Omental fat pad (tissue), 4 donors: Measurements from ENCODE around the gene FAM111A. TPM values are rescaled to one million over a fixed set of nuclear protein-coding genes. Genes with fewer than 3 reads are reported as not detected.

ENCODE experiments used
- ATAC-seq: fragments of 150-250 bp; one replicate; pipeline ENCODE4 v1.9.1; 2016; ENCODE audit warnings: mild to moderate bottlenecking, moderate library complexity; ENCODE audit not compliant: low FRiP score
- DNase-seq: peaks from one replicate; pipeline ENCODE4 v3.0.0-alpha.2; 2019; ENCODE audit warnings: low spot score
- CTCF ChIP-seq, 3 donors: fragments of 450-650 bp; IDR thresholded peaks; one replicate each; pipeline ENCODE4 v1.5.1; 2016 to 2017; ENCODE audit warnings: antibody characterized with exemption in 3 of 3, mild to moderate bottlenecking in 3 of 3, moderate library complexity in 2 of 3
- total RNA-seq, 4 donors: library from RNA; depleted of rRNA; stranded (reverse); fragments of >200 nt; gene quantifications; one replicate each; pipeline ENCODE4 v1.1.0, GENCODE V29; 2016

Gene FAM111A
- total RNA-seq, 4 donors from 2014 or later = 18.2 to 60.1 (median 31.7) TPM

GRCh38 chr11:59137190-59137589 is 5.5 kb upstream of the FAM111A start:
- DNase-seq (no peak), ATAC-seq (no peak)
- no peak for TF ChIP-seq CTCF (IDR thresholded peaks at IDR 0.05)

DNA sequence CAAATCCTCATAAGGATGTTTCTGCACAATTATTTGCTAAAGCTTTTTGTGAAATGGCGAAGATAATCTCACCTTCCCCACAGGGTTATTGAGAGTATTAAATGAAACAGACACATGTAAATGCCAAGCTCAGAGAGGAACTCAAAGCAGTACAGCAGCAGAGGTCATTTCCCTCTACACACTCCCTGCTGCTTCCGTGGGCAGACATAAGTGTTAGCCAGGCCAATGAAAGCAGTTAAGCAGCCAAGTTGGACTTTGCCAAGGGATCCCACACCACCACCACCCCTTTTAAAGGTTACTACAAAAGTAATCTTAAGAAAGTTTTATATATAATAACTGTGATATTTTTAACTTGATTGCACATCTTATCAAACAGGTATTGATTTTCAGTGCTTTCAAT is 4.0 kb upstream of the FAM111A start:
- TF ChIP-seq CTCF (IDR thresholded peaks at IDR 0.05) = no peak
- no peak for DNase-seq
- no peak for ATAC-seq

DNA sequence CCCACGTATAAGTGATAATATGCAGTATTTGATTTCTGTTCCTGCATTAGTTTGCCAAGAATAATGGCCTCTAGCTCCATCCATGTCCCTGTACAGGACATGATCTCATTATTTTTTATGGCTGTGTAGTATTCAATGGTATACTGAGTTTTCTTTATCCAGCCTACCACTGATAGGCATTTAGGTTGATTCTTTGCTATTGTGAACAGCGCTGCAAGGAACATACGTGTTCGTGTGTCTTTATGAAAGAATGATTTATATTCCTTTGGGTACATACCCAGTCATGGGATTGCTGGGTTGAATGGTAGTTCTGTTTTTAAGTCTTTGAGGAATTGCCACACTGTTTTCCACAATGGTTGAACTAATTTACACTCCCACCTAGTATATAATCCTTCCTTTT is 1.5 kb upstream of the FAM111A start:
- ATAC-seq (no peak), DNase-seq (no peak)
- TF ChIP-seq CTCF (IDR thresholded peaks at IDR 0.05) = no peak

GRCh38 chr11:59141673-59142460 is 789 bp upstream of the FAM111A start:
- ATAC-seq (no peak), DNase-seq (no peak)
- no peak for TF ChIP-seq CTCF (IDR thresholded peaks at IDR 0.05)

DNA sequence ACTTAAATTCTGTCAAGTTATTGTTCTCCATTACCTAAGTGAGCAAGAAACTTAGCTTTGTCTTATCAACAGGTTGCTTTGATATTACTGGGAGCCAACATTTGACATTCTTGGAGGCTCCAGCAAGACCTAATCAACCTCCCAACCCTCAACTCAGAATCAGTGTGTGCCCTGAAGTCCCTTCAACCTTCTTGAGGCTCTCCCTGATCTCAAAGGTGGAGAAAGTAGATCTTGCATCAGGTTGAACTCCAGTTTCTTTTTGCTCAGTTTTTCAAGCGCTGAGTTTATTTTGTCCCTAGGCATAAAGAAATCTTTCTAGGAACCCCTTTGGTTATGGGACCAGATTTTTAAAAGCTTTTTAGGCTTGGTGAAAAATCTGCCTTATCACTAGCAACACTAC is 1.4 kb downstream of the FAM111A start:
- DNase-seq (no peak), ATAC-seq (no peak)
- TF ChIP-seq CTCF (IDR thresholded peaks at IDR 0.05) = no peak

DNA sequence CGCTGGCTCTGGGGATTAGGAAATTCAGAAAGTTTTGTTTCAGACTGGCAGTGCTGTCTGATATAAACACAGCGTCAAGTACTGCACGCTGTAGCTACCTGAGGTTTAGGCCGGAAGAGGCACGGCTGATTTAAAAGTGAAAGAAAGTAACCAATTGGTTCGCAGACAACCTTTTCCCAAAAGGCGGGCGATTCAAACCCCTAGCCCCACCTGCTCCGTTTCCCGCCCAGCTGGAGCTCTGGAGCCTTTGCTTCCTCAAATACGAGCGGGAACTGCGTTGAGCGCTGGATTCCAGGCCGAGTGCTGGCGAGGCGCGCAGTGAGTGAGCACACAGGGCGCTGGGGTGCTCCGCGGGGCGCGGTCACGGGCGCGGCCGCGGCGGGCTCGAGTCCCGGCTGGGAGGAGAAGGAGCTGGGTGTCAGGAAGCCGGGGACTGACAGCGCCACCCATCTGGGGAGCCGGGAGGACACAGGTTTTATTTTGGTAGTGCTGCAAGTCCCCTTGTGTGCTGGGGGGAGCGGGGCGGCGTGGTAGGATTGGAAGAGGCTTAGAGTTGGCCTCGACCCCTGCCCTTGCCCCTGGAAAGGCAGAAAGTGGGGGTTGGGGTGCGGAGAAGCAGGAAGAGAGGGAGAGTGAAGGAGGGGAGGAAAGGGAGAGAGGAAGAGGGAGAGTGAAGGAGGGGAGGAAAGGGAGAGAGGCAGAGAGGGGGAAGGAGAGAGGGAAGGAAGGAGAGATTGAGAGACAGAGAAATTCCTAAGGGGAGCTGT is 2.1 kb downstream of the FAM111A start:
- DNase-seq = peak; percentile 27
- ATAC-seq = peak; percentile 68
- TF ChIP-seq CTCF (IDR thresholded peaks at IDR 0.05) = no peak
